GM12873 (cell line): Measurements from ENCODE around the gene HES3.

ENCODE experiments used
- CTCF ChIP-seq: IDR thresholded peaks from 2 replicates; pipeline ENCODE4 v1.5.1; 2012; ENCODE audit warnings: low read depth, mild to moderate bottlenecking, moderate library complexity, low read length, control low read depth; ENCODE audit not compliant: insufficient read depth; ENCODE audit errors: missing control alignments

Gene HES3

GRCh38 chr1:6251233-6251632 is 7.3 kb downstream of the HES3 start:
- TF ChIP-seq CTCF: no peak

GRCh38 chr1:6251681-6252373 is 7.8 kb downstream of the HES3 start:
- no peak for TF ChIP-seq CTCF

GRCh38 chr1:6252374-6252710 is 8.4 kb downstream of the HES3 start:
- no peak for TF ChIP-seq CTCF

GRCh38 chr1:6253380-6253779 is 9.4 kb downstream of the HES3 start:
- TF ChIP-seq CTCF: no peak

- no peak for TF ChIP-seq CTCF
These were observed 10.7 kb downstream of the HES3 start for GRCh38 chr1:6254691-6255090.

GRCh38 chr1:6256645-6257044 is 12.7 kb downstream of the HES3 start:
- TF ChIP-seq CTCF: no peak

GRCh38 chr1:6257541-6258069 is 13.6 kb downstream of the HES3 start:
- no peak for TF ChIP-seq CTCF

DNA sequence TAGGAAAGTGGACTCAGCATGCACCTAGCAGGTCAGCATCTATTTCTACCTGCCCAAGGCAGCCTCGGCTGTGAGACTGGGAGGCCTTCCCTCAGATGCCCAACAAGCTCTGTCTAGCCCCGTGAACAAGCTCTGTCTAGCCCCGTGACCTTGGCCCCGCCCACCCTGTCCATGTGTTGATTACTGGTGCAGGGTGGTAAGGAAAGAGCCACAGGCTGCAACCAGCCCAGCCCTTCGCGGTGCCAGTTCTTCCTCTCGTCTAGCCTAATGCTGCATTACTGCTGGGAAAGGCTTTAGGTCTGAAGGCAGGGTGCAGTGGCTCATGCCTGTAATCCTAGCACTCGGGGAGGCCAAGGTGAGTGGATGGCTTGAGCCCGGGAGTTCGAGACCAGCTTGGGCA is 14.7 kb downstream of the HES3 start:
- TF ChIP-seq CTCF: no peak
